Measurements from ENCODE around the gene TAF4B. TPM values are rescaled to one million over a fixed set of nuclear protein-coding genes. Genes with fewer than 3 reads are reported as not detected.
"Not testable (repeated sequence)": the region's sequence is repeated elsewhere in the genome, so short reads cannot be mapped to it uniquely, and the experiment has no call there.

TAF4B gene
- total RNA-seq, 1 donor from 2014 or later = 4.7 TPM

- DNase-seq = no peak
Observed at GRCh38 chr18:26307161-26307773, 81.0 kb downstream of the TAF4B start.

GRCh38 chr18:26309281-26309680 lies 83.0 kb downstream of the TAF4B start:
- DNase-seq = no peak

- no peak for DNase-seq
Observed at GRCh38 chr18:26312199-26312598, 86.0 kb downstream of the TAF4B start.

GRCh38 chr18:26317398-26317797 lies 91.2 kb downstream of the TAF4B start:
- DNase-seq = no peak

GRCh38 chr18:26320686-26321085 lies 94.4 kb downstream of the TAF4B start:
- no peak for DNase-seq

GRCh38 chr18:26322890-26323653 lies 96.8 kb downstream of the TAF4B start:
- no peak for DNase-seq

- no peak for DNase-seq
Observed at GRCh38 chr18:26325771-26326170, 99.5 kb downstream of the TAF4B start.

- DNase-seq = no peak
Observed at GRCh38 chr18:26327062-26327461, 100.8 kb downstream of the TAF4B start.

GRCh38 chr18:26332991-26333390 lies 106.7 kb downstream of the TAF4B start:
- DNase-seq = no peak

- DNase-seq = no peak
Observed at GRCh38 chr18:26335156-26335555, 108.9 kb downstream of the TAF4B start.

GRCh38 chr18:26335571-26336487 lies 109.6 kb downstream of the TAF4B start:
- DNase-seq = no peak

GRCh38 chr18:26336572-26336971 lies 110.3 kb downstream of the TAF4B start:
- no peak for DNase-seq

GRCh38 chr18:26342646-26343045 lies 116.4 kb downstream of the TAF4B start:
- no peak for DNase-seq

GRCh38 chr18:26350961-26351360 lies 124.7 kb downstream of the TAF4B start:
- no peak for DNase-seq

GRCh38 chr18:26356045-26356785 lies 130.0 kb downstream of the TAF4B start:
- no peak for DNase-seq

- no peak for DNase-seq
Observed at GRCh38 chr18:26357960-26358359, 131.7 kb downstream of the TAF4B start.

- no peak for DNase-seq
Observed at GRCh38 chr18:26362021-26362420, 135.8 kb downstream of the TAF4B start.

- no peak for DNase-seq
Observed at GRCh38 chr18:26367425-26367824, 141.2 kb downstream of the TAF4B start.

GRCh38 chr18:26370037-26370436 lies 143.8 kb downstream of the TAF4B start:
- DNase-seq = no peak

- no peak for DNase-seq
Observed at GRCh38 chr18:26376105-26376504, 149.9 kb downstream of the TAF4B start.

GRCh38 chr18:26378701-26379100 lies 152.5 kb downstream of the TAF4B start:
- DNase-seq = no peak

- DNase-seq = not testable (repeated sequence)
Observed at GRCh38 chr18:26381555-26381954, 155.3 kb downstream of the TAF4B start.
